ENCODE results near the gene AQP6.

The AQP6 gene

GRCh38 chr12:49970658-49971057 is 2.1 kb upstream of the AQP6 start:
- no peak overlapping the region for H3K4me2 ChIP-seq (ENCODE audit: insufficient read depth, low read length, poor library complexity, severe bottlenecking)
- no peak for DNase-seq (ENCODE audit: low spot score)
- peaks cover 3% of the 10 kb centered on the region for H3K79me1 ChIP-seq (ENCODE audit: low read depth, low read length)
- peaks cover 8 to 11% of the 10 kb centered on the region in 2 donors for H3K4me1 ChIP-seq (ENCODE audit: control insufficient read depth in 2 of 2, insufficient read depth in 1 of 2, low read depth in 1 of 2, low read length in 2 of 2)
- H2AFZ ChIP-seq (ENCODE audit: low read length), result no peak overlapping the region
- no CpG with 5 or more reads among the region's 10 CpGs for WGBS, 2 donors (ENCODE audit: extremely low coverage in 2 of 2, insufficient read length in 2 of 2, insufficient replicate concordance in 1 of 2)
- no peak overlapping the region for H2BK5ac ChIP-seq (ENCODE audit: low read length)
- no peak overlapping the region for H3K27ac ChIP-seq (replicated peaks; ENCODE audit: low read length)
- H3K4me3 ChIP-seq (ENCODE audit: low read length in 2 of 2), result no peak overlapping the region
- no peak overlapping the region for H3K4ac ChIP-seq (ENCODE audit: low read length)
- no peak overlapping the region for H4K91ac ChIP-seq (ENCODE audit: low read depth, low read length, poor library complexity)
- no peak overlapping the region for H3K18ac ChIP-seq (ENCODE audit: low read length)
- no peak overlapping the region for H3K23ac ChIP-seq (ENCODE audit: low read depth, low read length, poor library complexity)
- no peak overlapping the region for H2BK15ac ChIP-seq (ENCODE audit: low read length)
- peaks cover 0 to 33% (median 12%) of the 10 kb centered on the region in 3 experiments for H3K27me3 ChIP-seq (ENCODE audit: control insufficient read depth in 3 of 3, insufficient read depth in 3 of 3, low read depth in 1 of 3, low read length in 3 of 3)
- no peaks in the 10 kb centered on the region for H3K36me3 ChIP-seq (replicated peaks in 1 of 2; ENCODE audit: control insufficient read depth in 2 of 2, insufficient read depth in 2 of 2, low read length in 2 of 2)
- no peaks in the 10 kb centered on the region for H3K9me3 ChIP-seq (replicated peaks in 1 of 2; ENCODE audit: control insufficient read depth in 2 of 2, insufficient read depth in 1 of 2, low read depth in 1 of 2, low read length in 2 of 2)
- no peak overlapping the region for H3K9ac ChIP-seq (ENCODE audit: low read depth, low read length, poor library complexity)
- no peak overlapping the region for H3K14ac ChIP-seq (ENCODE audit: low read length)
- peak overlapping the region; percentile 8 for H2AK5ac ChIP-seq (ENCODE audit: low read depth, low read length)
- H2BK12ac ChIP-seq (ENCODE audit: low read length), result no peak overlapping the region
- no peak overlapping the region for H4K8ac ChIP-seq (ENCODE audit: low read depth, low read length)
- no peak overlapping the region for H2BK120ac ChIP-seq (ENCODE audit: low read depth, low read length)

DNA sequence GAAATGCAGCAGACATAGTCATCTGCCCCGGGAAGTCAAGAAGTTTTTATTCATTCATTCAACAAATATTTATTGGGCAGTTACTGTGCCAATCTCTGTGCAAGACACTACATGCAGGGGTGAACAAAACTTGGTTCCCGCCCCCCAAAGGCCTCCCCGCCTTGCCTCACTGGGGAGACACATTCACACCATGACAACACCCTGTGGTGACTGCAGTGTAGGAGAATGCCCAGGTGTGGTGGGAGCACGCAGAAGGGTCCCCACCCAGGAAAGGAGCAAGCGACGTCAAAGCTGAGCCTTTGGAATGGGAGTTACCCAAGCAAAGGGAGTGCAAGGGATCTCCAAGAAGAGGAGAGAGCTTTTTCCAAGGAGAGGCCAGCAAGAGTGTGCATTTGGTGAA is 1.6 kb upstream of the AQP6 start:
- WGBS, 2 donors (ENCODE audit: extremely low coverage in 2 of 2, insufficient read length in 2 of 2, insufficient replicate concordance in 1 of 2), result no CpG with 5 or more reads among the region's 6 CpGs

DNA sequence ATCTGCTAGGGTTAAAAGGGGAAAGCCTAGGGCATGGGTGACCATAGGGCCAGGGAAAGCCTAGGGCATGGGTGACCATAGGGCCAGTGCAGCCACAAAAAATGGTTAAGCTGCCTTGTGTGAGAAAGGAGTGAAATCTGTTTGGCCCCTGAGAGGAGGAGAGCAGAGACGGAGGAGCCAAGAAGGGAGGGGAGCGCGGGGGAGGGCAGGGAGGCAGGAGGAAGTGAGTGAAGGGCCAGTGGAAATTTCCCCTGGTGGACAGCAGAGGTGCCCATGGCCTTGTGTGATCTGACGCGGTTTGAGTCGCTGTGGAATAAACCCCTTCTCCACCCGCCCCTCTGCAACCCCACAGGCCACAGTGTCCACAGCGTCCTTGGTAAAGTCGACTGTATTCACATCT is 618 bp upstream of the AQP6 start:
- no peak overlapping the region for H3K4ac ChIP-seq (ENCODE audit: low read length)
- H2BK12ac ChIP-seq (ENCODE audit: low read length), result no peak overlapping the region
- no peak overlapping the region for H2BK5ac ChIP-seq (ENCODE audit: low read length)
- WGBS, 2 donors (ENCODE audit: extremely low coverage in 2 of 2, insufficient read length in 2 of 2, insufficient replicate concordance in 1 of 2), result no CpG with 5 or more reads among the region's 9 CpGs
- peaks cover 0 to 30% (median 12%) of the 10 kb centered on the region in 3 experiments for H3K27me3 ChIP-seq (ENCODE audit: control insufficient read depth in 3 of 3, insufficient read depth in 3 of 3, low read depth in 1 of 3, low read length in 3 of 3)
- peaks cover 3% of the 10 kb centered on the region for H3K79me1 ChIP-seq (ENCODE audit: low read depth, low read length)
- no peak overlapping the region for H2AK5ac ChIP-seq (ENCODE audit: low read depth, low read length)
- H2BK120ac ChIP-seq (ENCODE audit: low read depth, low read length), result no peak overlapping the region
- H3K9me3 ChIP-seq (replicated peaks in 1 of 2; ENCODE audit: control insufficient read depth in 2 of 2, insufficient read depth in 1 of 2, low read depth in 1 of 2, low read length in 2 of 2), result no peaks in the 10 kb centered on the region
- peaks cover 3 to 7% of the 10 kb centered on the region in 2 donors for H3K4me1 ChIP-seq (ENCODE audit: control insufficient read depth in 2 of 2, insufficient read depth in 1 of 2, low read depth in 1 of 2, low read length in 2 of 2)
- H2AFZ ChIP-seq (ENCODE audit: low read length), result no peak overlapping the region
- H2BK15ac ChIP-seq (ENCODE audit: low read length), result no peak overlapping the region
- peak overlapping the region; percentile 90 for H3K23ac ChIP-seq (ENCODE audit: low read depth, low read length, poor library complexity)
- H3K4me3 ChIP-seq (ENCODE audit: low read length in 2 of 2), result no peak overlapping the region
- no peaks in the 10 kb centered on the region for H3K36me3 ChIP-seq (replicated peaks in 1 of 2; ENCODE audit: control insufficient read depth in 2 of 2, insufficient read depth in 2 of 2, low read length in 2 of 2)
- H3K9ac ChIP-seq (ENCODE audit: low read depth, low read length, poor library complexity), result peak overlapping the region; percentile 34
- peak overlapping the region; percentile 8 for H3K18ac ChIP-seq (ENCODE audit: low read length)
- H3K27ac ChIP-seq (replicated peaks; ENCODE audit: low read length), result no peak overlapping the region
- H3K14ac ChIP-seq (ENCODE audit: low read length), result no peak overlapping the region
- H4K8ac ChIP-seq (ENCODE audit: low read depth, low read length), result no peak overlapping the region
- no peak for DNase-seq (ENCODE audit: low spot score)
- no peak overlapping the region for H3K4me2 ChIP-seq (ENCODE audit: insufficient read depth, low read length, poor library complexity, severe bottlenecking)
- H4K91ac ChIP-seq (ENCODE audit: low read depth, low read length, poor library complexity), result no peak overlapping the region

More for the DNA sequence above, 1.6 kb upstream of the AQP6 start:
- H3K14ac ChIP-seq (ENCODE audit: low read length), result no peak overlapping the region
- no peak for DNase-seq (ENCODE audit: low spot score)
- H3K9ac ChIP-seq (ENCODE audit: low read depth, low read length, poor library complexity), result no peak overlapping the region
- no peak overlapping the region for H2BK120ac ChIP-seq (ENCODE audit: low read depth, low read length)
- H2AK5ac ChIP-seq (ENCODE audit: low read depth, low read length), result no peak overlapping the region
- no peak overlapping the region for H3K18ac ChIP-seq (ENCODE audit: low read length)
- no peak overlapping the region for H2BK12ac ChIP-seq (ENCODE audit: low read length)
- peaks cover 8 to 10% of the 10 kb centered on the region in 2 donors for H3K4me1 ChIP-seq (ENCODE audit: control insufficient read depth in 2 of 2, insufficient read depth in 1 of 2, low read depth in 1 of 2, low read length in 2 of 2)
- no peaks in the 10 kb centered on the region for H3K9me3 ChIP-seq (replicated peaks in 1 of 2; ENCODE audit: control insufficient read depth in 2 of 2, insufficient read depth in 1 of 2, low read depth in 1 of 2, low read length in 2 of 2)
- H4K8ac ChIP-seq (ENCODE audit: low read depth, low read length), result no peak overlapping the region
- H2BK15ac ChIP-seq (ENCODE audit: low read length), result no peak overlapping the region
- no peak overlapping the region for H3K23ac ChIP-seq (ENCODE audit: low read depth, low read length, poor library complexity)
- H3K4me2 ChIP-seq (ENCODE audit: insufficient read depth, low read length, poor library complexity, severe bottlenecking), result no peak overlapping the region
- no peak overlapping the region for H2AFZ ChIP-seq (ENCODE audit: low read length)
- no peak overlapping the region for H3K4ac ChIP-seq (ENCODE audit: low read length)
- H3K36me3 ChIP-seq (replicated peaks in 1 of 2; ENCODE audit: control insufficient read depth in 2 of 2, insufficient read depth in 2 of 2, low read length in 2 of 2), result no peaks in the 10 kb centered on the region
- no peak overlapping the region for H4K91ac ChIP-seq (ENCODE audit: low read depth, low read length, poor library complexity)
- H3K79me1 ChIP-seq (ENCODE audit: low read depth, low read length), result peaks cover 3% of the 10 kb centered on the region
- peaks cover 0 to 30% (median 12%) of the 10 kb centered on the region in 3 experiments for H3K27me3 ChIP-seq (ENCODE audit: control insufficient read depth in 3 of 3, insufficient read depth in 3 of 3, low read depth in 1 of 3, low read length in 3 of 3)
- H3K27ac ChIP-seq (replicated peaks; ENCODE audit: low read length), result no peak overlapping the region
- H3K4me3 ChIP-seq (ENCODE audit: low read length in 2 of 2), result no peak overlapping the region
- no peak overlapping the region for H2BK5ac ChIP-seq (ENCODE audit: low read length)

GRCh38 chr12:49973361-49973830 is 649 bp downstream of the AQP6 start:
- Histone ChIP-seq H2AFZ (ENCODE audit: low read length) (no peak overlapping the region), H3K27ac (replicated peaks; ENCODE audit: low read length) (no peak overlapping the region), H4K91ac (ENCODE audit: low read depth, low read length, poor library complexity) (no peak overlapping the region), H2BK15ac (ENCODE audit: low read length) (peak overlapping the region; percentile 63), H3K4me3 (ENCODE audit: low read length in 2 of 2) (no peak overlapping the region), H3K18ac (ENCODE audit: low read length) (peak overlapping the region; percentile 60), H3K4me2 (ENCODE audit: insufficient read depth, low read length, poor library complexity, severe bottlenecking) (no peak overlapping the region), H4K8ac (ENCODE audit: low read depth, low read length) (no peak overlapping the region), H3K36me3 (replicated peaks in 1 of 2; ENCODE audit: control insufficient read depth in 2 of 2, insufficient read depth in 2 of 2, low read length in 2 of 2) (no peaks in the 10 kb centered on the region), H3K9me3 (replicated peaks in 1 of 2; ENCODE audit: control insufficient read depth in 2 of 2, insufficient read depth in 1 of 2, low read depth in 1 of 2, low read length in 2 of 2) (no peaks in the 10 kb centered on the region), H3K9ac (ENCODE audit: low read depth, low read length, poor library complexity) (no peak overlapping the region), H3K23ac (ENCODE audit: low read depth, low read length, poor library complexity) (peak overlapping the region; percentile 59), H3K4ac (ENCODE audit: low read length) (no peak overlapping the region), H2BK12ac (ENCODE audit: low read length) (peak overlapping the region; percentile 89), H3K14ac (ENCODE audit: low read length) (no peak overlapping the region), H2BK120ac (ENCODE audit: low read depth, low read length) (no peak overlapping the region), H3K4me1 (ENCODE audit: control insufficient read depth in 2 of 2, insufficient read depth in 1 of 2, low read depth in 1 of 2, low read length in 2 of 2) (no peaks in the 10 kb centered on the region), H2BK5ac (ENCODE audit: low read length) (no peak overlapping the region), H2AK5ac (ENCODE audit: low read depth, low read length) (peak overlapping the region; percentile 49), H3K79me1 (ENCODE audit: low read depth, low read length) (peaks cover 3% of the 10 kb centered on the region), H3K27me3 (ENCODE audit: control insufficient read depth in 3 of 3, insufficient read depth in 3 of 3, low read depth in 1 of 3, low read length in 3 of 3) (peaks cover 0 to 21% (median 1%) of the 10 kb centered on the region in 3 experiments)
- WGBS, 2 donors (ENCODE audit: extremely low coverage in 2 of 2, insufficient read length in 2 of 2, insufficient replicate concordance in 1 of 2), result no CpG with 5 or more reads among the region's 19 CpGs
- DNase-seq (ENCODE audit: low spot score), result no peak

Data from neuronal stem cell (in vitro differentiated cells).